Medulla oblongata (tissue), 1 donor: ENCODE results near the gene KLF16.
A peak's percentile ranks its signal among the peaks of the same experiment; 100 is the strongest.

Source experiments
- DNase-seq: peaks from one replicate; pipeline ENCODE4 v3.0.0-alpha.2; 2015; ENCODE audit errors: extremely low spot score

Gene KLF16

GRCh38 chr19:1843116-1843515 is 20.3 kb downstream of the KLF16 start:
- no peak for DNase-seq

DNA sequence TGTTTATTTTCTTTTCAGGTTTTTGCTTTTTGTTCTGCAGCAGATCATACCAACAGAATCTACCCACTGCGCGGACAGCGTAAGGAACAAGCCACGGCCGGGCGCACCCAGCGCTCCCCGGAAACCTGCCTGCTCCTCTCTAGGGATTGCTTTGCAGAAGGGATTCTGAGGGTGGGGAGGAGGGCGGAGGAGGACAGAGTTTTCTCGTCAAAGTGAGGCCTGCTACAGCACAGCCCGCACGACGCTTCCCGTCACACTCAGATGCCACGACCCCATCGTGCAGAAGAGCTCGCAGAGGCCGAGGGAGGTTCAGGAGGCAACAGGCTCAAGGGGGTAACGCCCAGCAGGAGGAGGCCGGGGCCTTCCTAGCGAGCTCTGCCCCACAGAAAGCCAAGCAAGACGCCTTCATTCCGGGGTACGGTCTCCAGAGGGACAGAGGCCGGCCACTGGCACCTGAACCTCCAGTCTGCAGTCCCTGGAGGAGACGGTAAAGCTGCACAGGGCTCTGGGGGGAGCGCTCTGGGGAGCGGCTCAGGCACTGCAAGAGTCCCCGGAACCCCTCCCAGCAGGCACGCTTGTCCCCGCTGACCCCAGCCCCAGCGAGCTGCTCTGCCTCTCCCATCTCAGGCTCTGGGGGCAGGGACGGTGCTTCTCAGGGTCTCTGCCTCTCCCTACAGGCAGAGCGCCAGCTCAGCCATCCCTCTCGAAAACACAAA is 22.0 kb downstream of the KLF16 start:
- no peak for DNase-seq

DNA sequence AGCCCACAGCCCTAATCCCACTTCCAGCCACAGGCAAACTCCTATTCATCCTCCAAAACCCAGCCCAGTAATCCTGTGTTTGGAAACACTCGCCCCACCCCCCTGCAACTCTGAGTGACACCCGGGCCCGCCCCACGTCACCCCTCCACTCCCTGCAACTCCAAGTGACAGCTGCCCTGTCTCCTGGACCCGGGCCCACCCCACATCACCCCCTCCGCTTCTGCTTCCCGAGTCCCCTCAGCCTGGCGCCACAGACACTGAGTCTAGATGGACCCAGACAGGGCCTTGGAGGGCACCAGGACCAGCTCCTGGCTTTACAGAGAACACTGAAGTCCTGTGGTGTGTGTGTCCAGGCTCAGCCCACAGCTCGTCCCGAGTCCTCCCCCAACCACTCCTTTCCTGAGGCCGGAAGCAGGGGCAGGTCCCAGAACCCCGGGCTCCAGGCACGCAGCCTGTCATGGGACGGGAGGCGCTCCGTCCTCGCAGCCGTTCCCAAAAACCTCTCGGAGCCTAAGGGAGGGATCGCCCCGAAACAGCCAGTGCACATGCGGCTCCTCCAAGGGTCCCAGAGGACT is 22.8 kb downstream of the KLF16 start:
- DNase-seq: no peak

DNA sequence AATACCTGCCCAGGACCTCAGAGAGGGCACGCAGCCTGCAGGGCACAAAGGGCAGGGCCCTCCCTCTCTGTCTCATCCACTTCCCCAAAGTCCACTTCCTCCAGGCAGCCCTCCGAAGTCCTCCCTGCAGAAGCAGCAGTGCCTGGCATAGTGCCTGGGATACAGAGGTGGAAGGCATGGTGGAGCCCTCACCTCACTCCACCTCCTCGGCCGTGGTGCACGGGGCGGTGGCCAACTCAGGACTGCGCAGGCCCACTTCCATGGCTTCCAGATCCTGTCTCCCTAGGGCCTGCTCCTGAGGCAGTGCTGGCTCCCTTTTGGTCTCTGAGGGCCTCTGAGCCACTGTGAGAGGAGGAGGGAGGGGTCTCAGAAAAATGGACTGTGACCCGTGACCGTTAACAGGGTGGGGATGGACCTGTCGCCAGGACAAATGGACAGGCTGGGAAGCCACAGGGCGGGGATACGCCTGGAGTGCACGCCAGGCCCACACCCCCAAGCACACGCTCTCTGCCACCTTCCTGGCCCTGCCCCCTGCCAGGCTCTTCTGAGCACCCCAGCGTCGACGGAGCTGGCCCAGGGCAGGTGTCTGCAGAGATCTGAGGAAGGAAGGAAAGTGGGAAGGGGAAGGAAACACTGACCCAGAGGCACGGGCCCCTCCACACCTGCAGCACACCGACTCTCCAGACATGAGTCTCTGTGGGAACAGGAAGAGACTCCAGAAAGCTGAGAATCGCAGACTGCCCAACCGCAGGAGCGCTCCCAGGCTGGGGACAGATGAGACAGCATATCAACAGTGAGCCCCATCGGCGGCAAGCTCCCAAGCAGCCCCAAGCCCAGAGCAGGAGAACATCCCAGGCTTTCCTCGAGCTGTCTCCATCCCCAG is 23.5 kb downstream of the KLF16 start:
- DNase-seq: no peak

GRCh38 chr19:1837625-1838105 is 25.7 kb downstream of the KLF16 start:
- DNase-seq: no peak

GRCh38 chr19:1837222-1837565 is 26.2 kb downstream of the KLF16 start:
- no peak for DNase-seq

- DNase-seq: no peak
These were observed 26.7 kb downstream of the KLF16 start for GRCh38 chr19:1836458-1837221.

GRCh38 chr19:1833540-1833939 is 29.8 kb downstream of the KLF16 start:
- peak; percentile 53 for DNase-seq

DNA sequence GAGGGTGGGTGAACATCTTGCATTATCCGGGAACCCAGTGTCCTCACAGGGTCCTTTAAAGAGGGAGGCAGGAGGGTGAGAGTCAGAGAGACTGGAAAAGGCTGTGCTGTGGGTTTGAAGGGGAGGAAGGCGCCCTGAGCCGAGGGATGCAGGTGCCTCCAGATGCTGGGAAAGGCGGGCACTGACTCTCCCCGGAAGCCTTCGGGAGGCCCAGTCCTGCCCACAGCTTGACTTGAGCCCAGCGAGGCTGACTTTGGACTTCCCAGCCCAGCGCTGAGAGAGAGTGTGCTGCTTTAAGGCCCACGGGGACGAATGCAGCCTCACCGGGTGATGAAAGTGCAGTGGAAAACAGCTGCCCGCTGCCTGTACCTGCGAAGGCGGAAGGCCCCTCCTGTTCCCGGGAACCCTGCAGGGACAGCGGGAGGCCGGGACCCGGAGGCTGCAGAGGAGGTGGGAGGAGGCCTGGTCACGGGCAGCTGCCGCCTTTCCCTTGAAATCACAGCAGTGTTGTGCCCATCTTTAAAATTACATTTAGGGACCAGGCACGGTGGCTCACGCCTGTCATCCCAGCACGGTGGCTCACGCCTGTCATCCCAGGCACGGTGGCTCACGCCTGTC is 31.2 kb downstream of the KLF16 start:
- no peak for DNase-seq

- no peak for DNase-seq
These were observed 32.4 kb downstream of the KLF16 start for GRCh38 chr19:1830978-1831377.

DNA sequence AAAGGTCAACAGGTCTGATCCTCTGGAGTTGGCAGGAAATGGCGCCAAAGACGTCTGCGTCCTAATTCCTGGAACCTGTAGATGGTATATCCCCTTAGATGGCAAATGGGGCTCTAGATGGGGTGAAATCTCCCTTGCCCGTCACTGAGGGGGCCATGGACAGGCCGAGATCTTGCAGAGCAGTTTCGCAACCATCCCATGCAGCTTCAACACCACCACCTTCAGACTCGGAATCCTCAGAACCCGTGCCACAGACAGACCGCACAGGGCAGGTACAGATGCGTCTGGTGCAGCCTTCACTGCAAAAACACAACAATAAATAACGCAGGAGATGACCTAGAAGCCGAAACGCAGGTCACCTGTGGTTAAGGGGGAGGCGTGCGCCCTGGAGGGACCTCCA is 32.8 kb downstream of the KLF16 start:
- DNase-seq: no peak

DNA sequence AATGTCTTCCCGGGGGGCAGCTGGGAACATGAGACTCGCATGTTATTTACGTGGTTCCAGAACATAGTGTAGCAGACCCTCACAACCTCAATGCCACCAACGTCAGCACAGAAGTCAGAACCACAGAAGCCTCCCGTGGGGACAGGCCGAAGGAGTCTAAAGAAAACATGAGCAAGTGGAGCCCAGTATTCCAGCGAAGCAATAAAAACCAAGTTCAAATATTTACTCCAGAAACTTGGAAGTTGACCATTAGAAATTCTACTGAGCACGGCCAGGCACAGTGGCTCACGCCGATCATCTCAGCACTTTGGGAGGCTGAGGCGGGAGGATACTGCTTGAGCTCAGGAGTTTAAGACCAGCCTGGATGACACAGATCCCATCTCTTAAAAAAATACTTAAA is 33.4 kb downstream of the KLF16 start:
- no peak for DNase-seq

DNA sequence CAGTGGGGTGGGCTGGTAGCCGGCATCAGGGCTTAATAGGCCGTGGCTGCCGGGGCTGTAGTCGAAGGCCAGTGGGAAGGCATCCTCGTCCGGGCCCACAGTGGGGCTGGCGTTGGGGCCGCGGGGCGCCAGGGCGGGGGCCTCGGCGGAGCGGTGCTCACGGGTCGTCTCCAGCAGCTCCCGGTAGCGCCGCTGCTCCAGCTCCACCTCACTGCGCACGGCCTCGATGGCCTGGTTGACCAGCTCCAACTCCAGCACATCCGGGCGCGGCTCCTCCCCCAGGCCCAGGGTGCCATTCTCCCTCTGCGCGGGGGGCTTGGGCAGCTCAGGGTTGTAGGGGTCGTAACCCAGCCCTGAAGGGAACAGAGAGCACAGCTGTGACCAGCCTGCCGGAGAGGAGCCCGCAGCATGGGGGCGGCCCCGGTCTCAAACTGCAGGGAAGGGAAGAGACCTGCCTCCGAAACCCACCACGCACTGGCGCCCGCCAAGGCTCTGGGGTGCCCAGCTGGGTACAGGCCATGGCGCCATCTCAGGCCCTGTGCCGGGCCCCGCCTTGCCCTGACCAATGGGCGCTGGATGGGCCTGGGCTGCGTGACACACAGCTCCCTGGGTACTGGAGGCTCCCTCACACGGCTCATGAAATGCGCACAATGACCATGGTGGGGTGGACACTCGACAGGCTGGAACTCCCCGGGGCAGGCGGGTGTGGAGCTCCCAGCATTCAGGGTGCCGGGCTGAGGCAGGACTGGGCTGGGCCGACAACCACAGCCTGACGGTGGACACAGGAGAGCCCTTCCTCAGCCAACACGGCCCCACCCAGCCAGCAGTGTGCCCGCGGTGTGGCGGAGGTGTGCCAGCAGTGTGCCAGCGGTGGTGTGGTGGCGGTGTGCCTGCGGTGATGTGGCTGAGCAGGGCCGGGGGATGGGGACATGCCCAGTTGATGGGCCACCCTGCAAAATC is 34.8 kb downstream of the KLF16 start:
- no peak for DNase-seq

- no peak for DNase-seq
These were observed 35.7 kb downstream of the KLF16 start for GRCh38 chr19:1827566-1828278.

- no peak for DNase-seq
These were observed 36.5 kb downstream of the KLF16 start for GRCh38 chr19:1826557-1827521.

GRCh38 chr19:1825909-1826556 is 37.3 kb downstream of the KLF16 start:
- peak; percentile 79 for DNase-seq

- DNase-seq: no peak
These were observed 39.1 kb downstream of the KLF16 start for GRCh38 chr19:1824252-1824622.
